ENCODE results near the gene CPSF4.

GRCh38 chr7:99490878-99491277 is 52.1 kb downstream of the CPSF4 start:
- TF ChIP-seq CTCF (IDR thresholded peaks at IDR 0.05; ENCODE audit: insufficient read depth, low read length, poor library complexity, severe bottlenecking) (no peak), EZH2phosphoT487 (conservative IDR thresholded peaks at IDR 0.05; ENCODE audit: low read length) (no peak)
